ENCODE data around the gene LHX5. TPM values are rescaled to one million over a fixed set of nuclear protein-coding genes. Genes with fewer than 3 reads are reported as not detected.

The LHX5 gene
- total RNA-seq, 4 donors from 2014 or later: not detected

GRCh38 chr12:113482334-113482733 lies 10.7 kb upstream of the LHX5 start:
- 4 to 13% methylated on average over 1 of the region's 1 CpG for WGBS, 2 donors
- DNase-seq: no peak
- H3K4me3 ChIP-seq: no peak overlapping the region
- peaks cover 0 to 8% (median 0%) of the 10 kb centered on the region in 3 donors for H3K4me1 ChIP-seq
- H3K9me3 ChIP-seq: no peaks in the 10 kb centered on the region
- H3K36me3 ChIP-seq: no peaks in the 10 kb centered on the region
- TF ChIP-seq POLR2A (IDR thresholded peaks at IDR 0.05): no peak
- no peak for TF ChIP-seq CTCF (IDR thresholded peaks at IDR 0.05)
- H3K27ac ChIP-seq: no peak overlapping the region
- intact Hi-C loops (cut with DNase I): no loop called here
- peaks cover 8 to 98% (median 27%) of the 10 kb centered on the region in 4 donors for H3K27me3 ChIP-seq

- TF ChIP-seq POLR2A (IDR thresholded peaks at IDR 0.05): no peak
- no peak for TF ChIP-seq CTCF (IDR thresholded peaks at IDR 0.05)
- H3K27me3 ChIP-seq: peaks cover 14 to 99% (median 40%) of the 10 kb centered on the region in 4 donors
- intact Hi-C loops (cut with DNase I): no loop called here
- no peak for DNase-seq
- no peaks in the 10 kb centered on the region for H3K36me3 ChIP-seq
- H3K4me1 ChIP-seq: peaks cover 0 to 8% (median 0%) of the 10 kb centered on the region in 3 donors
- no peak overlapping the region for H3K27ac ChIP-seq
- H3K9me3 ChIP-seq: no peaks in the 10 kb centered on the region
- 11 to 21% methylated on average over 9 of the region's 9 CpGs for WGBS, 2 donors
- H3K4me3 ChIP-seq: no peak overlapping the region
These were observed 8.8 kb upstream of the LHX5 start for GRCh38 chr12:113480336-113480971.

GRCh38 chr12:113479590-113480335 lies 8.1 kb upstream of the LHX5 start:
- Histone ChIP-seq H3K36me3 (no peaks in the 10 kb centered on the region), H3K27me3 (peaks cover 14 to 100% (median 44%) of the 10 kb centered on the region in 4 donors), H3K27ac (no peak overlapping the region), H3K4me1 (peaks cover 0 to 8% (median 0%) of the 10 kb centered on the region in 3 donors), H3K4me3 (no peak overlapping the region), H3K9me3 (no peaks in the 10 kb centered on the region)
- 6 to 16% methylated on average over 53 to 60 of the region's 61 CpGs for WGBS, 2 donors
- TF ChIP-seq CTCF (IDR thresholded peaks at IDR 0.05) (no peak), POLR2A (IDR thresholded peaks at IDR 0.05) (no peak)
- intact Hi-C loops (cut with DNase I): no loop called here
- DNase-seq: no peak

- WGBS, 2 donors: 5 to 9% methylated on average over 8 to 11 of the region's 11 CpGs
- H3K4me1 ChIP-seq: peaks cover 0 to 8% (median 0%) of the 10 kb centered on the region in 3 donors
- no peak for TF ChIP-seq POLR2A (IDR thresholded peaks at IDR 0.05)
- no peak for TF ChIP-seq CTCF (IDR thresholded peaks at IDR 0.05)
- H3K4me3 ChIP-seq: no peak overlapping the region
- peaks cover 14 to 100% (median 47%) of the 10 kb centered on the region in 4 donors for H3K27me3 ChIP-seq
- H3K36me3 ChIP-seq: no peaks in the 10 kb centered on the region
- intact Hi-C loops (cut with DNase I): no loop called here
- no peaks in the 10 kb centered on the region for H3K9me3 ChIP-seq
- no peak for DNase-seq
- H3K27ac ChIP-seq: no peak overlapping the region
These were observed 7.5 kb upstream of the LHX5 start for GRCh38 chr12:113479216-113479589.

- Histone ChIP-seq H3K27ac (no peak overlapping the region), H3K27me3 (peaks cover 14 to 100% (median 50%) of the 10 kb centered on the region in 4 donors), H3K4me3 (no peak overlapping the region), H3K4me1 (peaks cover 0 to 8% (median 0%) of the 10 kb centered on the region in 3 donors), H3K9me3 (no peaks in the 10 kb centered on the region), H3K36me3 (no peaks in the 10 kb centered on the region)
- WGBS, 2 donors: 2 to 23% methylated on average over 18 to 25 of the region's 41 CpGs
- TF ChIP-seq POLR2A (IDR thresholded peaks at IDR 0.05) (no peak), CTCF (IDR thresholded peaks at IDR 0.05) (no peak)
- intact Hi-C loops (cut with DNase I): no loop called here
- DNase-seq: no peak
These were observed 6.8 kb upstream of the LHX5 start for GRCh38 chr12:113478351-113479011.

Data from esophagus squamous epithelium (tissue), 5 donors.